Posterior vena cava (tissue), 2 donors: Measurements from ENCODE around the gene CSTB. TPM values are rescaled to one million over a fixed set of nuclear protein-coding genes. Genes with fewer than 3 reads are reported as not detected.
A peak's percentile ranks its signal among the peaks of the same experiment; 100 is the strongest.

Source experiments
- DNase-seq: peaks from one replicate; pipeline ENCODE4 v3.0.0-alpha.2; 2020; ENCODE audit warnings: low spot score
- intact Hi-C, 2 donors: fragments of 100-400 bp; cut with DNase I; formaldehyde crosslinking; loops; one replicate each; pipeline versions ENCODE4 v1.14.1 to v1.14.2; 2022 to 2023
- total RNA-seq, 2 donors: library from RNA; stranded (reverse); fragmentation: NEBNext Ultra II Directional; extraction: Animal tissue kit (Norgen Biotek cat#: 25700); gene quantifications; one replicate each; pipeline ENCODE4 v1.2.1, GENCODE V29; 2021
- donor health status: DM: yes; HTN: yes; CAD: no.
- donor health status: DM: yes; HTN: yes; CAD: no.

The CSTB gene
- total RNA-seq, 2 donors from 2014 or later: 29.0 to 48.6 TPM

GRCh38 chr21:43797925-43798715, 22.0 kb upstream of the CSTB start:
- intact Hi-C loops: no loop called here
- no peak for DNase-seq

GRCh38 chr21:43797415-43797814, 21.3 kb upstream of the CSTB start:
- intact Hi-C loops: no loop called here

GRCh38 chr21:43794857-43795256, 18.7 kb upstream of the CSTB start:
- no peak for DNase-seq
- intact Hi-C loops: no loop called here

More at GRCh38 chr21:43797415-43797814, 21.3 kb upstream of the CSTB start:
- DNase-seq: no peak

GRCh38 chr21:43794311-43794710, 18.2 kb upstream of the CSTB start:
- DNase-seq: no peak
- intact Hi-C loops: no loop called here

GRCh38 chr21:43793243-43793642, 17.1 kb upstream of the CSTB start:
- no peak for DNase-seq
- intact Hi-C loops: no loop called here

GRCh38 chr21:43792406-43792805, 16.3 kb upstream of the CSTB start:
- DNase-seq: no peak
- intact Hi-C loops: no loop called here

GRCh38 chr21:43790010-43790524, 14.0 kb upstream of the CSTB start:
- no peak for DNase-seq
- intact Hi-C loops: no loop called here

GRCh38 chr21:43789276-43790009, 13.3 kb upstream of the CSTB start, which contains the start of gene RRP1:
Gene RRP1, plus strand, starts transcription at chr21:43789577. Its CDS starts 53 bp downstream, at chr21:43789630.
- intact Hi-C loops: loop anchor here in 1 of 2 donors (10.0 kb wide), 1 partner anchor 115 kb away; no protein-coding TSS in a partner anchor
- DNase-seq: peak; percentile 97

- intact Hi-C loops: loop anchor here in 1 of 2 donors (10.0 kb wide), 1 partner anchor 112 kb away; no protein-coding TSS in a partner anchor
- no peak for DNase-seq
Observed at GRCh38 chr21:43786807-43787440, 10.8 kb upstream of the CSTB start.

GRCh38 chr21:43786300-43786806, 10.2 kb upstream of the CSTB start:
- DNase-seq: no peak
- intact Hi-C loops: loop anchor here in 1 of 2 donors (10.0 kb wide), 1 partner anchor 112 kb away; no protein-coding TSS in a partner anchor

GRCh38 chr21:43785134-43785533, 9.0 kb upstream of the CSTB start:
- intact Hi-C loops: loop anchor here in 1 of 2 donors (10.0 kb wide), 1 partner anchor 110 kb away; no protein-coding TSS in a partner anchor
- no peak for DNase-seq

GRCh38 chr21:43783098-43783700, 7.1 kb upstream of the CSTB start:
- DNase-seq: no peak
- intact Hi-C loops: loop anchor here in 1 of 2 donors (10.0 kb wide), 1 partner anchor 108 kb away; no protein-coding TSS in a partner anchor

GRCh38 chr21:43782431-43783097, 6.5 kb upstream of the CSTB start:
- no peak for DNase-seq
- intact Hi-C loops: loop anchor here in 1 of 2 donors (10.0 kb wide), 1 partner anchor 108 kb away; no protein-coding TSS in a partner anchor

- intact Hi-C loops: loop anchor here in 1 of 2 donors (10.0 kb wide), 1 partner anchor 107 kb away; no protein-coding TSS in a partner anchor
Observed at GRCh38 chr21:43781846-43782245, 5.7 kb upstream of the CSTB start.

GRCh38 chr21:43779660-43780059, 3.6 kb upstream of the CSTB start:
- intact Hi-C loops: loop anchor here (5.0 to 10.0 kb wide), 2 partner anchors 57 to 105 kb away; no protein-coding TSS in a partner anchor

More at GRCh38 chr21:43781846-43782245, 5.7 kb upstream of the CSTB start:
- DNase-seq: no peak

GRCh38 chr21:43778469-43779335, 2.6 kb upstream of the CSTB start:
- DNase-seq: no peak
- intact Hi-C loops: loop anchor here in 1 of 2 donors (5.0 kb wide), 1 partner anchor 56 kb away; no protein-coding TSS in a partner anchor

More at GRCh38 chr21:43779660-43780059, 3.6 kb upstream of the CSTB start:
- no peak for DNase-seq

- intact Hi-C loops: loop anchor here in 1 of 2 donors (5.0 kb wide), 1 partner anchor 56 kb away; no protein-coding TSS in a partner anchor
- no peak for DNase-seq
Observed at GRCh38 chr21:43777953-43778352, 1.8 kb upstream of the CSTB start.
